ENCODE data around the gene GATB.

The GATB gene

GRCh38 chr4:151807220-151807619, 46.4 kb upstream of the GATB start:
- POLR2A ChIA-PET: no interaction called here
- no peak for TF ChIP-seq CTCF (IDR thresholded peaks at IDR 0.05; ENCODE audit: control extremely low read depth, extremely low read depth, low read depth, missing control alignments)
- DNase-seq (ENCODE audit: extremely low spot score): no peak
- CTCF ChIA-PET: interaction anchor here (1.5 to 6.1 kb wide), 2 partner anchors 8 to 17 kb away, joined by 6 to 31 read pairs; no protein-coding TSS in a partner anchor

GRCh38 chr4:151806511-151806927, 45.7 kb upstream of the GATB start:
- no peak for TF ChIP-seq CTCF (IDR thresholded peaks at IDR 0.05; ENCODE audit: control extremely low read depth, extremely low read depth, low read depth, missing control alignments)
- no peak for DNase-seq (ENCODE audit: extremely low spot score)
- ChIA-PET CTCF (interaction anchor here (0.7 to 1.5 kb wide), 3 partner anchors 17 to 27 kb away, joined by 3 to 6 read pairs (median 3); no protein-coding TSS in a partner anchor), POLR2A (no interaction called here)

- POLR2A ChIA-PET: no interaction called here
- DNase-seq (ENCODE audit: extremely low spot score): no peak
- no peak for TF ChIP-seq CTCF (IDR thresholded peaks at IDR 0.05; ENCODE audit: control extremely low read depth, extremely low read depth, low read depth, missing control alignments)
- CTCF ChIA-PET: interaction anchor here (2.2 to 3.2 kb wide), 2 partner anchors 10 to 15 kb away, joined by 4 to 21 read pairs; no protein-coding TSS in a partner anchor
Observed at GRCh38 chr4:151804821-151805220, 44.0 kb upstream of the GATB start.

- ChIA-PET CTCF (interaction anchor here (0.9 to 3.2 kb wide), 5 partner anchors 9 to 28 kb away, joined by 4 to 21 read pairs (median 11); no protein-coding TSS in a partner anchor), POLR2A (no interaction called here)
- no peak for DNase-seq (ENCODE audit: extremely low spot score)
- TF ChIP-seq CTCF (IDR thresholded peaks at IDR 0.05; ENCODE audit: control extremely low read depth, extremely low read depth, low read depth, missing control alignments): no peak
Observed at GRCh38 chr4:151804086-151804630, 43.4 kb upstream of the GATB start.

- ChIA-PET POLR2A (no interaction called here), CTCF (interaction anchor here (0.9 to 3.2 kb wide), 15 partner anchors 8 to 208 kb away, joined by 3 to 21 read pairs (median 4); no protein-coding TSS in a partner anchor)
- no peak for DNase-seq (ENCODE audit: extremely low spot score)
- no peak for TF ChIP-seq CTCF (IDR thresholded peaks at IDR 0.05; ENCODE audit: control extremely low read depth, extremely low read depth, low read depth, missing control alignments)
Observed at GRCh38 chr4:151803246-151803645, 42.4 kb upstream of the GATB start.

GRCh38 chr4:151801547-151802516, 41.0 kb upstream of the GATB start:
- ChIA-PET POLR2A (no interaction called here), CTCF (interaction anchor here (0.6 to 3.2 kb wide), 28 partner anchors 9 to 546 kb away, joined by 3 to 21 read pairs (median 4); no protein-coding TSS in a partner anchor)
- peak; percentile 78 for TF ChIP-seq CTCF (IDR thresholded peaks at IDR 0.05; ENCODE audit: control extremely low read depth, extremely low read depth, low read depth, missing control alignments)
- DNase-seq (ENCODE audit: extremely low spot score): peak; percentile 48
